ENCODE data around the gene TMEM200B. TPM values are rescaled to one million over a fixed set of nuclear protein-coding genes. Genes with fewer than 3 reads are reported as not detected.

TMEM200B gene
- polyA plus RNA-seq, 1 donor from 2014 or later = 0.33 TPM

Other genes starting within 250 kb of the TMEM200B start
- 78.9 TPM for gene EPB41, start 209.3 kb downstream of the TMEM200B start, polyA plus RNA-seq
- gene SRSF4, start 58.0 kb upstream of the TMEM200B start, polyA plus RNA-seq = 88.3 TPM
- 20.5 TPM for gene MECR, start 107.0 kb upstream of the TMEM200B start, polyA plus RNA-seq
- gene PTPRU, start 112.6 kb upstream of the TMEM200B start, polyA plus RNA-seq = not detected